ENCODE data around the gene ANKK1. TPM values are rescaled to one million over a fixed set of nuclear protein-coding genes. Genes with fewer than 3 reads are reported as not detected.

Gene ANKK1
- under 1 TPM in 1 of 3 donors, not detected in 2; 0.16 TPM for total RNA-seq

- peaks cover 5% of the 10 kb centered on the region for H3K27me3 Mint-ChIP-seq (ENCODE audit: low read depth)
- H3K36me3 Mint-ChIP-seq (ENCODE audit: insufficient read depth) = peaks cover 3% of the 10 kb centered on the region
- ATAC-seq (no peak), DNase-seq (no peak)
- no peak within 1 kb of the TSS for H3K4me3 Mint-ChIP-seq
- no peaks in the 10 kb centered on the region for H3K4me1 Mint-ChIP-seq (ENCODE audit: low read depth)
- no peaks in the 10 kb centered on the region for H3K9me3 Mint-ChIP-seq
Measured at GRCh38 chr11:113387605-113388211, at the start of gene ANKK1. TSS of gene ANKK1 (plus strand) at chr11:113387779. CDS start at chr11:113387885, 106 bp downstream.

GRCh38 chr11:113338730-113339129 is 48.8 kb upstream of the ANKK1 start:
- Mint-ChIP-seq H3K36me3 (ENCODE audit: insufficient read depth) (peaks cover 66% of the 10 kb centered on the region), H3K4me1 (ENCODE audit: low read depth) (no peaks in the 10 kb centered on the region), H3K9me3 (no peaks in the 10 kb centered on the region), H3K27me3 (ENCODE audit: low read depth) (no peaks in the 10 kb centered on the region), H3K4me3 (no peak overlapping the region)
- no peak for ATAC-seq
- DNase-seq = no peak

GRCh38 chr11:113339929-113340589 is 47.5 kb upstream of the ANKK1 start:
- ATAC-seq (no peak), DNase-seq (no peak)
- no peaks in the 10 kb centered on the region for H3K4me1 Mint-ChIP-seq (ENCODE audit: low read depth)
- H3K36me3 Mint-ChIP-seq (ENCODE audit: insufficient read depth) = peaks cover 69% of the 10 kb centered on the region
- H3K27me3 Mint-ChIP-seq (ENCODE audit: low read depth) = no peaks in the 10 kb centered on the region
- no peaks in the 10 kb centered on the region for H3K9me3 Mint-ChIP-seq
- H3K4me3 Mint-ChIP-seq = no peak overlapping the region

- Mint-ChIP-seq H3K4me1 (ENCODE audit: low read depth) (no peaks in the 10 kb centered on the region), H3K4me3 (no peak overlapping the region)
Measured at GRCh38 chr11:113341388-113342165, 46.0 kb upstream of the ANKK1 start.

GRCh38 chr11:113345978-113346377 is 41.6 kb upstream of the ANKK1 start:
- ATAC-seq (no peak), DNase-seq (no peak)
- no peaks in the 10 kb centered on the region for H3K27me3 Mint-ChIP-seq (ENCODE audit: low read depth)
- H3K9me3 Mint-ChIP-seq = no peaks in the 10 kb centered on the region
- H3K36me3 Mint-ChIP-seq (ENCODE audit: insufficient read depth) = peaks cover 50% of the 10 kb centered on the region
- H3K4me3 Mint-ChIP-seq = no peak overlapping the region
- H3K4me1 Mint-ChIP-seq (ENCODE audit: low read depth) = no peaks in the 10 kb centered on the region

More at GRCh38 chr11:113341388-113342165, 46.0 kb upstream of the ANKK1 start:
- DNase-seq (no peak), ATAC-seq (no peak)
- Mint-ChIP-seq H3K36me3 (ENCODE audit: insufficient read depth) (peaks cover 60% of the 10 kb centered on the region), H3K27me3 (ENCODE audit: low read depth) (no peaks in the 10 kb centered on the region), H3K9me3 (no peaks in the 10 kb centered on the region)

GRCh38 chr11:113349528-113349927 is 38.1 kb upstream of the ANKK1 start:
- Mint-ChIP-seq H3K36me3 (ENCODE audit: insufficient read depth) (peaks cover 55% of the 10 kb centered on the region), H3K4me1 (ENCODE audit: low read depth) (no peaks in the 10 kb centered on the region), H3K4me3 (no peak overlapping the region), H3K27me3 (ENCODE audit: low read depth) (no peaks in the 10 kb centered on the region), H3K9me3 (peaks cover 7% of the 10 kb centered on the region)
- DNase-seq (no peak), ATAC-seq (no peak)

GRCh38 chr11:113350336-113351067 is 37.1 kb upstream of the ANKK1 start:
- peaks cover 16% of the 10 kb centered on the region for H3K9me3 Mint-ChIP-seq
- H3K4me3 Mint-ChIP-seq = no peak overlapping the region
- no peak for DNase-seq
- no peaks in the 10 kb centered on the region for H3K27me3 Mint-ChIP-seq (ENCODE audit: low read depth)
- H3K4me1 Mint-ChIP-seq (ENCODE audit: low read depth) = no peaks in the 10 kb centered on the region
- ATAC-seq = no peak
- H3K36me3 Mint-ChIP-seq (ENCODE audit: insufficient read depth) = peaks cover 61% of the 10 kb centered on the region

GRCh38 chr11:113351068-113351450 is 36.5 kb upstream of the ANKK1 start:
- Mint-ChIP-seq H3K4me1 (ENCODE audit: low read depth) (no peaks in the 10 kb centered on the region), H3K27me3 (ENCODE audit: low read depth) (no peaks in the 10 kb centered on the region), H3K36me3 (ENCODE audit: insufficient read depth) (peaks cover 65% of the 10 kb centered on the region), H3K9me3 (peaks cover 21% of the 10 kb centered on the region), H3K4me3 (no peak overlapping the region)
- ATAC-seq = no peak
- no peak for DNase-seq

GRCh38 chr11:113351480-113351879 is 36.1 kb upstream of the ANKK1 start:
- ATAC-seq (no peak), DNase-seq (no peak)
- Mint-ChIP-seq H3K36me3 (ENCODE audit: insufficient read depth) (peaks cover 69% of the 10 kb centered on the region), H3K4me1 (ENCODE audit: low read depth) (no peaks in the 10 kb centered on the region), H3K4me3 (no peak overlapping the region), H3K9me3 (peaks cover 25% of the 10 kb centered on the region), H3K27me3 (ENCODE audit: low read depth) (no peaks in the 10 kb centered on the region)

GRCh38 chr11:113356203-113356602 is 31.4 kb upstream of the ANKK1 start:
- peaks cover 83% of the 10 kb centered on the region for H3K36me3 Mint-ChIP-seq (ENCODE audit: insufficient read depth)
- no peaks in the 10 kb centered on the region for H3K27me3 Mint-ChIP-seq (ENCODE audit: low read depth)
- no peak overlapping the region for H3K4me3 Mint-ChIP-seq
- ATAC-seq = no peak
- no peak for DNase-seq
- no peaks in the 10 kb centered on the region for H3K4me1 Mint-ChIP-seq (ENCODE audit: low read depth)
- H3K9me3 Mint-ChIP-seq = peaks cover 29% of the 10 kb centered on the region

- H3K4me1 Mint-ChIP-seq (ENCODE audit: low read depth) = peaks cover 15% of the 10 kb centered on the region
- H3K9me3 Mint-ChIP-seq = no peaks in the 10 kb centered on the region
- H3K27me3 Mint-ChIP-seq (ENCODE audit: low read depth) = no peaks in the 10 kb centered on the region
- DNase-seq (no peak), ATAC-seq (peak in 1 of 2 donors; percentile 14)
- H3K4me3 Mint-ChIP-seq = no peak overlapping the region
- peaks cover 39% of the 10 kb centered on the region for H3K36me3 Mint-ChIP-seq (ENCODE audit: insufficient read depth)
Measured at GRCh38 chr11:113363406-113363805, 24.2 kb upstream of the ANKK1 start.

GRCh38 chr11:113363996-113364641 is 23.5 kb upstream of the ANKK1 start:
- Mint-ChIP-seq H3K4me1 (ENCODE audit: low read depth) (peaks cover 15% of the 10 kb centered on the region), H3K36me3 (ENCODE audit: insufficient read depth) (peaks cover 35% of the 10 kb centered on the region), H3K9me3 (no peaks in the 10 kb centered on the region), H3K27me3 (ENCODE audit: low read depth) (no peaks in the 10 kb centered on the region), H3K4me3 (no peak overlapping the region)
- no peak for ATAC-seq
- no peak for DNase-seq

GRCh38 chr11:113365895-113366294 is 21.7 kb upstream of the ANKK1 start:
- DNase-seq (no peak), ATAC-seq (no peak)
- Mint-ChIP-seq H3K27me3 (ENCODE audit: low read depth) (no peaks in the 10 kb centered on the region), H3K4me3 (no peak overlapping the region), H3K36me3 (ENCODE audit: insufficient read depth) (peaks cover 34% of the 10 kb centered on the region), H3K9me3 (no peaks in the 10 kb centered on the region), H3K4me1 (ENCODE audit: low read depth) (peaks cover 15% of the 10 kb centered on the region)

- H3K27me3 Mint-ChIP-seq (ENCODE audit: low read depth) = no peaks in the 10 kb centered on the region
- H3K4me1 Mint-ChIP-seq (ENCODE audit: low read depth) = peaks cover 9% of the 10 kb centered on the region
- DNase-seq = no peak
- H3K4me3 Mint-ChIP-seq = no peak overlapping the region
- ATAC-seq = no peak
- H3K36me3 Mint-ChIP-seq (ENCODE audit: insufficient read depth) = peaks cover 28% of the 10 kb centered on the region
- no peaks in the 10 kb centered on the region for H3K9me3 Mint-ChIP-seq
Measured at GRCh38 chr11:113369411-113369810, 18.2 kb upstream of the ANKK1 start.
